Adrenal gland (tissue), 12 donors: ENCODE measurements around the gene LEPROT. TPM values are rescaled to one million over a fixed set of nuclear protein-coding genes. Genes with fewer than 3 reads are reported as not detected.
"Not testable (repeated sequence)": the region's sequence is repeated elsewhere in the genome, so short reads cannot be mapped to it uniquely, and the experiment has no call there.

Source experiments
- DNase-seq, 7 donors: peaks; one replicate each; pipeline ENCODE4 v3.0.0-alpha.2; 2019 to 2020
- H3K27ac ChIP-seq, 5 donors: fragments of 200-600 bp; sonication (generic) in 4 of 5; 1 replicate in 3 of 5; 2 replicates in 2 of 5; pipeline versions ENCODE4 v1.5.1 to v1.8.0; 2016 to 2020; ENCODE audit warnings: mild to moderate bottlenecking in 1 of 5
- H3K27me3 ChIP-seq: fragments of 200-600 bp; 2 replicates; pipeline ENCODE4 v1.8.0; 2021
- H3K36me3 ChIP-seq, 2 donors: fragments of 200-600 bp; replicated peaks in 1 of 2; 1 replicate in 1 of 2; 2 replicates in 1 of 2; pipeline versions ENCODE4 v1.5.1 to v1.8.0; 2018 to 2022
- H3K4me1 ChIP-seq, 2 donors: fragments of 200-600 bp; replicated peaks in 1 of 2; 1 replicate in 1 of 2; 2 replicates in 1 of 2; pipeline versions ENCODE4 v1.5.1 to v1.8.0; 2018 to 2021
- H3K4me3 ChIP-seq, 4 donors: fragments of 200-600 bp; sonication (generic) in 3 of 4; one replicate each; pipeline ENCODE4 v1.5.1; 2016 to 2018
- H3K9me3 ChIP-seq, 3 donors: fragments of 200-600 bp; sonication (generic) in 1 of 3; replicated peaks in 1 of 3; 1 replicate in 2 of 3; 2 replicates in 1 of 3; pipeline versions ENCODE4 v1.5.1 to v1.8.0; 2016 to 2021
- CTCF ChIP-seq, 6 experiments: fragments of 450-650 bp in 4 of 6; fragments of 200-600 bp in 2 of 6; sonication (generic) in 1 of 6; IDR thresholded peaks; 1 replicate in 5 of 6; 2 replicates in 1 of 6; pipeline versions ENCODE4 v1.5.1 to v1.8.0; 2016 to 2021; ENCODE audit warnings: antibody characterized with exemption in 6 of 6, mild to moderate bottlenecking in 2 of 6, moderate library complexity in 1 of 6
- POLR2A ChIP-seq, 2 donors: fragments of 450-650 bp; IDR thresholded peaks; one replicate each; pipeline ENCODE4 v1.6.1; 2017; ENCODE audit warnings: antibody characterized with exemption in 2 of 2, mild to moderate bottlenecking in 2 of 2, moderate library complexity in 1 of 2
- WGBS, 4 donors: extraction: QIAGEN DNeasy Blood & Tissue Kit in 2 of 4; methylation state at CpG; one replicate each; pipeline versions ENCODE4 v1.1.5 to v1.1.7; 2013 to 2017; 5-methylcytosine and 5-hydroxymethylcytosine counted together
- intact Hi-C, 2 donors: fragments of 100-400 bp; cut with DNase I; formaldehyde crosslinking; loops; one replicate each; pipeline versions ENCODE4 v1.14.1 to v1.15.0; 2022 to 2023
- polyA plus RNA-seq, 3 donors: library from polyadenylated mRNA; stranded (reverse); fragments of 200-250 nt in 2 of 3; fragments of 350-450 nt in 1 of 3; fragmentation: Illumina TruSeq in 1 of 3; extraction: RNeasy Lipid Tissue Mini Kit (QIAGEN cat#74804) in 1 of 3; gene quantifications; one replicate each; pipeline ENCODE4 v1.2.3, GENCODE V29; 2013 to 2014
- total RNA-seq, 9 donors: library from RNA; depleted of rRNA in 4 of 9; stranded (reverse); fragments of >200 nt in 4 of 9; fragments of 120-200 nt in 1 of 9; fragmentation: NEBNext Ultra II Directional in 1 of 9; extraction: Animal tissue kit (Norgen Biotek cat#: 25700) in 1 of 9; gene quantifications; one replicate each; pipeline versions ENCODE4 v1.1.0 to v1.2.4, GENCODE V29; 2013 to 2023
- donor health status: healthy with polysubstance abuse.
- donor health status: Bipolar disorder and iron deficiency.
- donor health status: DM: yes; HTN: yes; CAD: no.
- donor health status: DM: no; HTN: no; CAD: no.
- donor health status: DM: no; HTN: no; CAD: no.
- donor health status: DM: yes; HTN: yes; CAD: no.

LEPROT gene
- total and polyA plus RNA-seq, 12 donors, result 35.4 to 155 (median 93.1) TPM

DNA sequence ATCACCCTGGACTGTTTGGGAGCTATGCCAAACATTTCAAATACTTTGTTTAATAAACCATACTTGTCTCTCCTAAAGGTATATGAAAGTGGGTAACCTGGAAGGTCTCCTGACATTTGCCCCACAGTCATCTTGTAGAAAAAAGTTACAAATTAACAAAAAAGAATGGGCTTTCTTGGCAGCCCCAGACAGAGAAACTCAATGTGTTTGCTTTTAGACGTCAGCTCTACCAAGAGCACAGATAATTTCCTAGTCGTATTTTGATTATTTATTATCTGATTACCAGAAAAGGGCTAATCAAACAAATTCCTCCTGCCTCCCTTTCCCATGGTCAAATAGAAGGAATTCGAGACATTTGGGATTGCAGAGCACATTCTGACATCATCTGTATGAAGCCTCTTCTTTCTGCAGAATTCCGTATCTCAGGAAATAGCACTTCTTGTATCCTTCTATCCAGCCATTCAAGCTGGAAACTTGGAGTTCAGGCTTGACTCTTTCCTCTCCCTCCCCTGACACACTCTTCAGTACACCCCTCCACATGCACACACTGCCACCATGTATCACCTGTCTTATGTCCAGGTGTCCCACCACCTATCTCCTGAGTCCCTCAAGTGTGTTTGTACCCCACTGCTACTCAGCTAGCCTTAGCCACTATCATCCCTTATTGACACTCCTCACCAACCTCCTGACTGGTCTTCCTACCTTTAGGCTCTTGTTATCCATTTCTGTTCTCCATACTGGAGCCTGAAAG is 42.8 kb upstream of the LEPROT start:
- Histone ChIP-seq H3K9me3 (no peaks in the 10 kb centered on the region), H3K4me1 (peaks cover 0 to 3% of the 10 kb centered on the region in 2 donors), H3K27me3 (no peaks in the 10 kb centered on the region), H3K27ac (no peak overlapping the region), H3K4me3 (no peak overlapping the region), H3K36me3 (no peaks in the 10 kb centered on the region)
- intact Hi-C loops, result no loop called here
- DNase-seq, result no peak
- TF ChIP-seq CTCF (IDR thresholded peaks at IDR 0.05), result no peak
- TF ChIP-seq POLR2A (IDR thresholded peaks at IDR 0.05), result no peak
- WGBS, 4 donors, result 74 to 89% (median 82%) methylated on average over 4 of the region's 4 CpGs

GRCh38 chr1:65378247-65378946 is 42.1 kb upstream of the LEPROT start:
- Histone ChIP-seq H3K27me3 (no peaks in the 10 kb centered on the region), H3K4me3 (no peak overlapping the region), H3K27ac (no peak overlapping the region), H3K4me1 (no peaks in the 10 kb centered on the region), H3K36me3 (no peaks in the 10 kb centered on the region), H3K9me3 (no peaks in the 10 kb centered on the region)
- DNase-seq, result no peak
- 73 to 80% (median 78%) methylated on average over 2 of the region's 2 CpGs for WGBS, 4 donors
- no peak for TF ChIP-seq CTCF (IDR thresholded peaks at IDR 0.05)
- TF ChIP-seq POLR2A (IDR thresholded peaks at IDR 0.05), result no peak
- intact Hi-C loops, result no loop called here

GRCh38 chr1:65384426-65384825 is 36.0 kb upstream of the LEPROT start:
- intact Hi-C loops, H3K27ac ChIP-seq, H3K9me3 ChIP-seq, DNase-seq, H3K27me3 ChIP-seq, H3K4me1 ChIP-seq, H3K36me3 ChIP-seq, H3K4me3 ChIP-seq: not testable (repeated sequence)
- WGBS, 4 donors, result 88 to 97% (median 94%) methylated on average over 5 of the region's 5 CpGs

GRCh38 chr1:65386439-65386838 is 34.0 kb upstream of the LEPROT start:
- no peak overlapping the region for H3K27ac ChIP-seq
- TF ChIP-seq CTCF (IDR thresholded peaks at IDR 0.05), result no peak
- no peak for TF ChIP-seq POLR2A (IDR thresholded peaks at IDR 0.05)
- 84 to 100% (median 96%) methylated on average over 3 of the region's 3 CpGs for WGBS, 4 donors

More at GRCh38 chr1:65386439-65386838, 34.0 kb upstream of the LEPROT start:
- DNase-seq, result no peak
- intact Hi-C loops, result no loop called here
- no peaks in the 10 kb centered on the region for H3K27me3 ChIP-seq
- H3K9me3 ChIP-seq, result no peaks in the 10 kb centered on the region
- H3K4me3 ChIP-seq, result no peak overlapping the region
- H3K4me1 ChIP-seq, result no peaks in the 10 kb centered on the region
- no peaks in the 10 kb centered on the region for H3K36me3 ChIP-seq
